Measurements from ENCODE around the gene FLNA. TPM values are rescaled to one million over a fixed set of nuclear protein-coding genes. Genes with fewer than 3 reads are reported as not detected.
A peak's percentile ranks its signal among the peaks of the same experiment; 100 is the strongest.

Gene FLNA
- total and polyA plus RNA-seq, 2 of the 13 experiments (the other 11 are each of a cell fraction or from before 2014, with no cell fraction given): 83.4 to 174 TPM

DNA sequence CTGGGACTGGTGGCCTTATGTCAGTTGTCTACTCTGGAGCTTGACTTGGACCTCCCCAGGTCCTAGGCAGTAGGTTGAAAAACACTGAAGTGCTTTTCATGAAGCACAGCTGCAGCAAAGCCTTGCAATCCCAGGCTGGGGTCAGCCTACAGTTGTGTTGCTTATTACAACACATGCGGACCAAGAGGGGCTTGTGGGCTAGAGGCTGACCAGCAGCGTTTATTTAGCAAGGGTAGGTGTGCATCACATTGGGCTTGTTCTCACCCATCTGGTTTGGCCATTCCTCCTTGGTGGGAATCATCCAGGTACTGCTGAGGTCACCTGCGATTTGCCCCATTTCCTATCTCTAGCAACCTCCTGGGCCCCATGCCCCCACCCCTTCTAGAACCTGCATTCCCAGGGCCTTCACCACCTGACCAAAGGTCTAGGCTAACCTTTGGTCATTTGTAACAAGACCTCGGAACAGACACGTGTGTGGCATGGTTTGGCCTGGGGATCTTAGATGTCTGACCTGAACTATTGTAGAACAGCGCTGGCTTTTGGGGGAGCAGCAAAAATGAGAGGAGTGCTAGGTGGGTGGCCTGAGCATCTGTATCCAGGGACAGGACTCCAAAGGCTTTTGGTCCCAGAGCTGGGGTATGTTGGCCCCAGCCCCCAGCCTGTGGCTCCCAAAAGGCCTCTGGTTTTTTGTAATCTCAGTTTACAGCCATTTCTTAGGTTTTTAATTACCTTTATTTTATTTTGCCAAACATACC is 26.8 kb upstream of the FLNA start (continued):
- TF ChIP-seq, protein P1, sequence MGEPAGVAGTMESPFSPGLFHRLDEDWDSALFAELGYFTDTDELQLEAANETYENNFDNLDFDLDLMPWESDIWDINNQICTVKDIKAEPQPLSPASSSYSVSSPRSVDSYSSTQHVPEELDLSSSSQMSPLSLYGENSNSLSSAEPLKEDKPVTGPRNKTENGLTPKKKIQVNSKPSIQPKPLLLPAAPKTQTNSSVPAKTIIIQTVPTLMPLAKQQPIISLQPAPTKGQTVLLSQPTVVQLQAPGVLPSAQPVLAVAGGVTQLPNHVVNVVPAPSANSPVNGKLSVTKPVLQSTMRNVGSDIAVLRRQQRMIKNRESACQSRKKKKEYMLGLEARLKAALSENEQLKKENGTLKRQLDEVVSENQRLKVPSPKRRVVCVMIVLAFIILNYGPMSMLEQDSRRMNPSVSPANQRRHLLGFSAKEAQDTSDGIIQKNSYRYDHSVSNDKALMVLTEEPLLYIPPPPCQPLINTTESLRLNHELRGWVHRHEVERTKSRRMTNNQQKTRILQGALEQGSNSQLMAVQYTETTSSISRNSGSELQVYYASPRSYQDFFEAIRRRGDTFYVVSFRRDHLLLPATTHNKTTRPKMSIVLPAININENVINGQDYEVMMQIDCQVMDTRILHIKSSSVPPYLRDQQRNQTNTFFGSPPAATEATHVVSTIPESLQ (CRISPR knock-in tag; conservative IDR thresholded peaks at IDR 0.05): no peak
- TF ChIP-seq ZNF709 (CRISPR knock-in tag; IDR thresholded peaks at IDR 0.05): no peak
- TF ChIP-seq, protein P2, sequence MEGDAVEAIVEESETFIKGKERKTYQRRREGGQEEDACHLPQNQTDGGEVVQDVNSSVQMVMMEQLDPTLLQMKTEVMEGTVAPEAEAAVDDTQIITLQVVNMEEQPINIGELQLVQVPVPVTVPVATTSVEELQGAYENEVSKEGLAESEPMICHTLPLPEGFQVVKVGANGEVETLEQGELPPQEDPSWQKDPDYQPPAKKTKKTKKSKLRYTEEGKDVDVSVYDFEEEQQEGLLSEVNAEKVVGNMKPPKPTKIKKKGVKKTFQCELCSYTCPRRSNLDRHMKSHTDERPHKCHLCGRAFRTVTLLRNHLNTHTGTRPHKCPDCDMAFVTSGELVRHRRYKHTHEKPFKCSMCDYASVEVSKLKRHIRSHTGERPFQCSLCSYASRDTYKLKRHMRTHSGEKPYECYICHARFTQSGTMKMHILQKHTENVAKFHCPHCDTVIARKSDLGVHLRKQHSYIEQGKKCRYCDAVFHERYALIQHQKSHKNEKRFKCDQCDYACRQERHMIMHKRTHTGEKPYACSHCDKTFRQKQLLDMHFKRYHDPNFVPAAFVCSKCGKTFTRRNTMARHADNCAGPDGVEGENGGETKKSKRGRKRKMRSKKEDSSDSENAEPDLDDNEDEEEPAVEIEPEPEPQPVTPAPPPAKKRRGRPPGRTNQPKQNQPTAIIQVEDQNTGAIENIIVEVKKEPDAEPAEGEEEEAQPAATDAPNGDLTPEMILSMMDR (CRISPR knock-in tag; IDR thresholded peaks at IDR 0.05): no peak
- TF ChIP-seq CBX5 (CRISPR knock-in tag; IDR thresholded peaks at IDR 0.05; ENCODE audit: borderline replicate concordance): 0 out of 2 replicates have a peak, but pooled peaks have one; percentile 21
- 0 out of 2 replicates have a peak, but pooled peaks have one; percentile 36 for TF ChIP-seq ZNF616 (CRISPR knock-in tag; IDR thresholded peaks at IDR 0.05; ENCODE audit: low read depth)
- TF ChIP-seq TBX2 (CRISPR knock-in tag; IDR thresholded peaks at IDR 0.05; ENCODE audit: borderline replicate concordance): no peak
- 0 out of 2 replicates have a peak, but pooled peaks have one; percentile 72 for TF ChIP-seq ZNF878 (CRISPR knock-in tag; IDR thresholded peaks at IDR 0.05)
- 0 out of 2 replicates have a peak, but pooled peaks have one; percentile 39 for TF ChIP-seq SALL1 (CRISPR knock-in tag; IDR thresholded peaks at IDR 0.05)
- TF ChIP-seq BHLHE40 (IDR thresholded peaks at IDR 0.05; ENCODE audit: low read length): peak; percentile 65
- no peak for TF ChIP-seq ZNF605 (CRISPR knock-in tag; IDR thresholded peaks at IDR 0.05)
- TF ChIP-seq, protein P3, sequence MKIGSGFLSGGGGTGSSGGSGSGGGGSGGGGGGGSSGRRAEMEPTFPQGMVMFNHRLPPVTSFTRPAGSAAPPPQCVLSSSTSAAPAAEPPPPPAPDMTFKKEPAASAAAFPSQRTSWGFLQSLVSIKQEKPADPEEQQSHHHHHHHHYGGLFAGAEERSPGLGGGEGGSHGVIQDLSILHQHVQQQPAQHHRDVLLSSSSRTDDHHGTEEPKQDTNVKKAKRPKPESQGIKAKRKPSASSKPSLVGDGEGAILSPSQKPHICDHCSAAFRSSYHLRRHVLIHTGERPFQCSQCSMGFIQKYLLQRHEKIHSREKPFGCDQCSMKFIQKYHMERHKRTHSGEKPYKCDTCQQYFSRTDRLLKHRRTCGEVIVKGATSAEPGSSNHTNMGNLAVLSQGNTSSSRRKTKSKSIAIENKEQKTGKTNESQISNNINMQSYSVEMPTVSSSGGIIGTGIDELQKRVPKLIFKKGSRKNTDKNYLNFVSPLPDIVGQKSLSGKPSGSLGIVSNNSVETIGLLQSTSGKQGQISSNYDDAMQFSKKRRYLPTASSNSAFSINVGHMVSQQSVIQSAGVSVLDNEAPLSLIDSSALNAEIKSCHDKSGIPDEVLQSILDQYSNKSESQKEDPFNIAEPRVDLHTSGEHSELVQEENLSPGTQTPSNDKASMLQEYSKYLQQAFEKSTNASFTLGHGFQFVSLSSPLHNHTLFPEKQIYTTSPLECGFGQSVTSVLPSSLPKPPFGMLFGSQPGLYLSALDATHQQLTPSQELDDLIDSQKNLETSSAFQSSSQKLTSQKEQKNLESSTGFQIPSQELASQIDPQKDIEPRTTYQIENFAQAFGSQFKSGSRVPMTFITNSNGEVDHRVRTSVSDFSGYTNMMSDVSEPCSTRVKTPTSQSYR (CRISPR knock-in tag; IDR thresholded peaks at IDR 0.05; ENCODE audit: borderline replicate concordance): no peak; the same call in 1 of the 2 replicates
- TF ChIP-seq, protein P4, sequence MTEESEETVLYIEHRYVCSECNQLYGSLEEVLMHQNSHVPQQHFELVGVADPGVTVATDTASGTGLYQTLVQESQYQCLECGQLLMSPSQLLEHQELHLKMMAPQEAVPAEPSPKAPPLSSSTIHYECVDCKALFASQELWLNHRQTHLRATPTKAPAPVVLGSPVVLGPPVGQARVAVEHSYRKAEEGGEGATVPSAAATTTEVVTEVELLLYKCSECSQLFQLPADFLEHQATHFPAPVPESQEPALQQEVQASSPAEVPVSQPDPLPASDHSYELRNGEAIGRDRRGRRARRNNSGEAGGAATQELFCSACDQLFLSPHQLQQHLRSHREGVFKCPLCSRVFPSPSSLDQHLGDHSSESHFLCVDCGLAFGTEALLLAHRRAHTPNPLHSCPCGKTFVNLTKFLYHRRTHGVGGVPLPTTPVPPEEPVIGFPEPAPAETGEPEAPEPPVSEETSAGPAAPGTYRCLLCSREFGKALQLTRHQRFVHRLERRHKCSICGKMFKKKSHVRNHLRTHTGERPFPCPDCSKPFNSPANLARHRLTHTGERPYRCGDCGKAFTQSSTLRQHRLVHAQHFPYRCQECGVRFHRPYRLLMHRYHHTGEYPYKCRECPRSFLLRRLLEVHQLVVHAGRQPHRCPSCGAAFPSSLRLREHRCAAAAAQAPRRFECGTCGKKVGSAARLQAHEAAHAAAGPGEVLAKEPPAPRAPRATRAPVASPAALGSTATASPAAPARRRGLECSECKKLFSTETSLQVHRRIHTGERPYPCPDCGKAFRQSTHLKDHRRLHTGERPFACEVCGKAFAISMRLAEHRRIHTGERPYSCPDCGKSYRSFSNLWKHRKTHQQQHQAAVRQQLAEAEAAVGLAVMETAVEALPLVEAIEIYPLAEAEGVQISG (CRISPR knock-in tag; IDR thresholded peaks at IDR 0.05): peak; percentile 40; the same call in 1 of the 2 replicates
- TF ChIP-seq KDM2A (CRISPR knock-in tag; IDR thresholded peaks at IDR 0.05; ENCODE audit: borderline replicate concordance, low read depth): peak; percentile 66
- TF ChIP-seq ARNTL (CRISPR knock-in tag; IDR thresholded peaks at IDR 0.05): peak; percentile 69
- no peak for TF ChIP-seq ZNF773 (CRISPR knock-in tag; IDR thresholded peaks at IDR 0.05; ENCODE audit: borderline replicate concordance)
- TF ChIP-seq, protein P5, sequence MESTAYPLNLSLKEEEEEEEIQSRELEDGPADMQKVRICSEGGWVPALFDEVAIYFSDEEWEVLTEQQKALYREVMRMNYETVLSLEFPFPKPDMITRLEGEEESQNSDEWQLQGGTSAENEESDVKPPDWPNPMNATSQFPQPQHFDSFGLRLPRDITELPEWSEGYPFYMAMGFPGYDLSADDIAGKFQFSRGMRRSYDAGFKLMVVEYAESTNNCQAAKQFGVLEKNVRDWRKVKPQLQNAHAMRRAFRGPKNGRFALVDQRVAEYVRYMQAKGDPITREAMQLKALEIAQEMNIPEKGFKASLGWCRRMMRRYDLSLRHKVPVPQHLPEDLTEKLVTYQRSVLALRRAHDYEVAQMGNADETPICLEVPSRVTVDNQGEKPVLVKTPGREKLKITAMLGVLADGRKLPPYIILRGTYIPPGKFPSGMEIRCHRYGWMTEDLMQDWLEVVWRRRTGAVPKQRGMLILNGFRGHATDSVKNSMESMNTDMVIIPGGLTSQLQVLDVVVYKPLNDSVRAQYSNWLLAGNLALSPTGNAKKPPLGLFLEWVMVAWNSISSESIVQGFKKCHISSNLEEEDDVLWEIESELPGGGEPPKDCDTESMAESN (CRISPR knock-in tag; conservative IDR thresholded peaks at IDR 0.05): peak; percentile 66; the same call in 1 of the 2 replicates
- TF ChIP-seq MBD4 (IDR thresholded peaks at IDR 0.05; ENCODE audit: borderline replicate concordance, low read length): peak; percentile 38

Data from HepG2 (cell line).